ENCODE data around the gene IRAK3. TPM values are rescaled to one million over a fixed set of nuclear protein-coding genes. Genes with fewer than 3 reads are reported as not detected.
"Not testable (repeated sequence)": the region's sequence is repeated elsewhere in the genome, so short reads cannot be mapped to it uniquely, and the experiment has no call there.

Gene IRAK3
- total and polyA plus RNA-seq, 9 donors, result 1.8 to 11.4 (median 7.3) TPM

DNA sequence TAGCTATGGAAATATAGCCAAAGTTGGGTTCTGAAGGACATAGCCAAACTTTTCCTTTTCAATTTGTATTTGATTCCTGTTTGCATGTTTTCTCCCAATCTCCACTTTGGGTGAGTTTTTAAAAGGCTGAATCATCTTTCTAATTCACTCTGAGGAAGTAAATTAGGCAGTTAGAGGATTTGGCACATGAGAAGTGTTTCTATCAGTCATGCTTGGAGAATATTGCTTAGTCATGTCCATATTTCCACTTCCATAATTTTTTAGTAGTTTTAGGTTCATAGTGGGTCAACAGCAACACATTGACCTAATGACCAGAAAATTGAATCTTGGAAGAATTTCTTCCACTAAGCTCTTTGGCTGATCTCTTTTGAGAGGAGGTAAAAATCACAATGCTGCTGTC, 21.8 kb downstream of the IRAK3 start:
- Histone ChIP-seq H3K27me3 (no peaks in the 10 kb centered on the region), H3K4me1 (ENCODE audit: insufficient read depth) (no peaks in the 10 kb centered on the region), H3K36me3 (no peaks in the 10 kb centered on the region), H3K4me3 (no peak overlapping the region), H3K9me3 (no peaks in the 10 kb centered on the region), H3K27ac (no peak overlapping the region)
- no peak for DNase-seq
- intact Hi-C loops (cut with DNase I), result no loop called here
- no peak for TF ChIP-seq POLR2A (IDR thresholded peaks at IDR 0.05)
- TF ChIP-seq EP300 (IDR thresholded peaks at IDR 0.05), result no peak
- TF ChIP-seq, protein P1, sequence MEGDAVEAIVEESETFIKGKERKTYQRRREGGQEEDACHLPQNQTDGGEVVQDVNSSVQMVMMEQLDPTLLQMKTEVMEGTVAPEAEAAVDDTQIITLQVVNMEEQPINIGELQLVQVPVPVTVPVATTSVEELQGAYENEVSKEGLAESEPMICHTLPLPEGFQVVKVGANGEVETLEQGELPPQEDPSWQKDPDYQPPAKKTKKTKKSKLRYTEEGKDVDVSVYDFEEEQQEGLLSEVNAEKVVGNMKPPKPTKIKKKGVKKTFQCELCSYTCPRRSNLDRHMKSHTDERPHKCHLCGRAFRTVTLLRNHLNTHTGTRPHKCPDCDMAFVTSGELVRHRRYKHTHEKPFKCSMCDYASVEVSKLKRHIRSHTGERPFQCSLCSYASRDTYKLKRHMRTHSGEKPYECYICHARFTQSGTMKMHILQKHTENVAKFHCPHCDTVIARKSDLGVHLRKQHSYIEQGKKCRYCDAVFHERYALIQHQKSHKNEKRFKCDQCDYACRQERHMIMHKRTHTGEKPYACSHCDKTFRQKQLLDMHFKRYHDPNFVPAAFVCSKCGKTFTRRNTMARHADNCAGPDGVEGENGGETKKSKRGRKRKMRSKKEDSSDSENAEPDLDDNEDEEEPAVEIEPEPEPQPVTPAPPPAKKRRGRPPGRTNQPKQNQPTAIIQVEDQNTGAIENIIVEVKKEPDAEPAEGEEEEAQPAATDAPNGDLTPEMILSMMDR (IDR thresholded peaks at IDR 0.05), result no peak

DNA sequence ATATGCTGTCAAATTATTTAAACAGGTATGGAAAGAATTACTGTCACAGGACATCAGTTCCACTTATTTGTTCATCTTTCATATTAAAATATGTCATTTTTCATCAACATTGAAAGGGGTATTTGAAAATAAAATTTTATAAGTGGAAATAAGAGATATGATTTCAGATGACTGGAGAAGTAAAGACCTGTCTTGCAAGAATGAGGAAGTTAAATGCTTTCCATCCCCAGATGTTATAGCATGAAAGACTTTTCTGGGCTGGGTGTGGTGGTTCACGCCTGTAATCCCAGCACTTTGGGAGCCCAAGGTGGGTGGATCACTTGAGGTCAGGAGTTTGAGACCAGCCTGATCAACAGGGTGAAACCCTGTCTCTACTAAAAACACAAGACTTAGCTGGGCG, 22.6 kb downstream of the IRAK3 start:
- DNase-seq; H3K27ac ChIP-seq; H3K4me1 ChIP-seq (ENCODE audit: insufficient read depth); H3K4me3 ChIP-seq; intact Hi-C loops (cut with DNase I); H3K36me3 ChIP-seq; H3K9me3 ChIP-seq; H3K27me3 ChIP-seq: not testable (repeated sequence)
- WGBS, 3 donors, result 88 to 96% (median 91%) methylated on average over 2 of the region's 2 CpGs

- DNase-seq; H3K27me3 ChIP-seq; H3K9me3 ChIP-seq; H3K4me3 ChIP-seq; H3K4me1 ChIP-seq (ENCODE audit: insufficient read depth); H3K27ac ChIP-seq; intact Hi-C loops (cut with DNase I); H3K36me3 ChIP-seq: not testable (repeated sequence)
- 83 to 88% (median 84%) methylated on average over 3 of the region's 3 CpGs for WGBS, 3 donors
These were observed 24.0 kb downstream of the IRAK3 start for GRCh38 chr12:66213011-66213410.

DNA sequence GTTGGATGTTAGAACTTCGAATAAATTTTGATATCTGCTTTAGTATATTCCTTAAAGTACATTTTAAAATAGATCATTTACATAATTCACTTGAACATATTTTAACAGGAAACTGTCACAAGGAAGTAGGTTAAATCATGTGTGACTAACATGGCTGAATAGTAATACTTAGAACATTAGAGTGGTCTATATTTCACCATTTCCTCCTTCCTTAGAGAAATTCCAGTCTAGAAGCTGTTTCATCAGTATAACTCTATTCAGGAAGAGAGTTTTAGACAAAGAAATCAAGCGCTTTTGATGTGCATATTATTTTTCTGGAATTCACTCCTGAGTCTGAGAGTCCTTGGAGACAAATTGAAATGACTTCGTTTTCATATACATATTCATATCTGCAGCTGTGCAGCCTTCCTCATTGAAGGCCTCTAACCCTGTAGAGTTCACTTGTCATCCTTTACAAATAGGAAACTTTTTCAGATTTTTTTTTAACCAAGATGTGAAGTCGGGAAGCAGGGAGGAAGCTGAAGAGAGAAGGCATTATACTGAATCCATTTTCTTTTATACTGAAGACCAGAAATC, 28.4 kb downstream of the IRAK3 start:
- H3K4me3 ChIP-seq, result no peak overlapping the region
- H3K9me3 ChIP-seq, result no peaks in the 10 kb centered on the region
- H3K36me3 ChIP-seq, result no peaks in the 10 kb centered on the region
- WGBS, 3 donors, result 67 to 75% (median 74%) methylated on average over 4 of the region's 4 CpGs
- H3K27me3 ChIP-seq, result no peaks in the 10 kb centered on the region
- intact Hi-C loops (cut with DNase I), result no loop called here
- no peaks in the 10 kb centered on the region for H3K4me1 ChIP-seq (ENCODE audit: insufficient read depth)
- DNase-seq, result no peak
- no peak overlapping the region for H3K27ac ChIP-seq
- TF ChIP-seq EP300 (IDR thresholded peaks at IDR 0.05), result no peak
- TF ChIP-seq, protein P1 (IDR thresholded peaks at IDR 0.05), result no peak
- TF ChIP-seq POLR2A (IDR thresholded peaks at IDR 0.05), result no peak

- H3K27ac ChIP-seq, result no peak overlapping the region
- H3K36me3 ChIP-seq, result no peaks in the 10 kb centered on the region
- DNase-seq, result no peak
- H3K4me3 ChIP-seq, result no peak overlapping the region
- H3K27me3 ChIP-seq, result no peaks in the 10 kb centered on the region
- intact Hi-C loops (cut with DNase I), result no loop called here
- no peaks in the 10 kb centered on the region for H3K4me1 ChIP-seq (ENCODE audit: insufficient read depth)
- TF ChIP-seq, protein P1 (IDR thresholded peaks at IDR 0.05), result no peak
- TF ChIP-seq POLR2A (IDR thresholded peaks at IDR 0.05) (no peak), EP300 (IDR thresholded peaks at IDR 0.05) (no peak)
- H3K9me3 ChIP-seq, result no peaks in the 10 kb centered on the region
These were observed 39.4 kb downstream of the IRAK3 start for GRCh38 chr12:66228462-66228861.

DNA sequence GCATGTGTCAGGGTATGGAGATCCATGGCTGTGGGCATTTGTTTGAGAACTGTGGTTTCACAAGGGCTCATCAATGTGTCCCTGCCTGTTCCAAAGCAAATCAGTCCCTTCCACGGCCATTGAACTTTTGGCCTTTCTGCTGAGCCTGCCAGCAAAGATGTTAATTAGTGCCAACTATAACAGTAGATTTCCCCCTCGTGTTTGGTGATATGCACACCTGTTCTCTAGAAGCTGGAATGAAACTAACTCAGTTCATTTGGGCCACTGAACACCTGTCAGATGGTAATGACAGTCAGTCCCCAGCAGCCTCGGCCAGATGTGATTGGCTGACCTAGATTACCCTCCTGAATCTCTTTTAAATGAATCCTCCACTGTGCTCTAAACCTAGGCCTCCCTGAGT, 43.2 kb downstream of the IRAK3 start:
- Histone ChIP-seq H3K4me3 (no peak overlapping the region), H3K4me1 (ENCODE audit: insufficient read depth) (no peaks in the 10 kb centered on the region), H3K27me3 (no peaks in the 10 kb centered on the region), H3K9me3 (no peaks in the 10 kb centered on the region), H3K36me3 (no peaks in the 10 kb centered on the region), H3K27ac (no peak overlapping the region)
- intact Hi-C loops (cut with DNase I), result no loop called here
- WGBS, 3 donors, result 13 to 26% (median 18%) methylated on average over 3 of the region's 3 CpGs
- DNase-seq, result no peak
- TF ChIP-seq, protein P1 (IDR thresholded peaks at IDR 0.05), result no peak
- TF ChIP-seq POLR2A (IDR thresholded peaks at IDR 0.05) (no peak), EP300 (IDR thresholded peaks at IDR 0.05) (no peak)

- H3K9me3 ChIP-seq; H3K4me3 ChIP-seq; H3K4me1 ChIP-seq (ENCODE audit: insufficient read depth); H3K27ac ChIP-seq; H3K36me3 ChIP-seq; H3K27me3 ChIP-seq; intact Hi-C loops (cut with DNase I); DNase-seq: not testable (repeated sequence)
- whole genome bisulfite sequencing, 3 donors, result 72 to 80% (median 76%) methylated on average over 13 of the region's 13 CpGs
These were observed 45.2 kb downstream of the IRAK3 start for GRCh38 chr12:66234037-66234693.

Data from ovary (tissue), 9 donors.